AML-193 (cell line): ENCODE measurements around the gene ACTL8.

ENCODE experiments used
- DNase-seq, 2 experiments: peaks; one replicate each; lab custom pipeline; 2025; lab: John Stamatoyannopoulos, UW

The ACTL8 gene

GRCh38 chr1:17755120-17755519, at the start of gene ACTL8:
Gene ACTL8, plus strand, starts transcription at chr1:17755333. Its CDS starts 67,676 bp downstream, at chr1:17823009.
- DNase-seq: no peak

- no peak for DNase-seq
These were observed 48.7 kb upstream of the ACTL8 start for GRCh38 chr1:17706445-17706844.

GRCh38 chr1:17709981-17710380, 45.2 kb upstream of the ACTL8 start:
- DNase-seq: no peak

GRCh38 chr1:17710889-17711576, 44.1 kb upstream of the ACTL8 start:
- DNase-seq: no peak

GRCh38 chr1:17711577-17711910, 43.6 kb upstream of the ACTL8 start:
- no peak for DNase-seq

- DNase-seq: no peak
These were observed 43.2 kb upstream of the ACTL8 start for GRCh38 chr1:17711941-17712340.

- DNase-seq: no peak
These were observed 41.1 kb upstream of the ACTL8 start for GRCh38 chr1:17713993-17714392.

- no peak for DNase-seq
These were observed 37.3 kb upstream of the ACTL8 start for GRCh38 chr1:17717594-17718535.

GRCh38 chr1:17719874-17720273, 35.3 kb upstream of the ACTL8 start:
- no peak for DNase-seq

GRCh38 chr1:17721444-17721843, 33.7 kb upstream of the ACTL8 start:
- no peak for DNase-seq

GRCh38 chr1:17723684-17724083, 31.4 kb upstream of the ACTL8 start:
- no peak for DNase-seq

GRCh38 chr1:17724150-17724549, 31.0 kb upstream of the ACTL8 start:
- DNase-seq: no peak

- DNase-seq: no peak
These were observed 29.9 kb upstream of the ACTL8 start for GRCh38 chr1:17725084-17725719.

GRCh38 chr1:17725811-17726582, 29.1 kb upstream of the ACTL8 start:
- DNase-seq: no peak

- no peak for DNase-seq
These were observed 26.9 kb upstream of the ACTL8 start for GRCh38 chr1:17728123-17728712.

GRCh38 chr1:17729248-17729647, 25.9 kb upstream of the ACTL8 start:
- no peak for DNase-seq

GRCh38 chr1:17729909-17730308, 25.2 kb upstream of the ACTL8 start:
- no peak for DNase-seq

GRCh38 chr1:17731460-17731859, 23.7 kb upstream of the ACTL8 start:
- no peak for DNase-seq

- DNase-seq: no peak
These were observed 22.7 kb upstream of the ACTL8 start for GRCh38 chr1:17732475-17732874.

- DNase-seq: no peak
These were observed 21.5 kb upstream of the ACTL8 start for GRCh38 chr1:17733661-17734060.

GRCh38 chr1:17734609-17735008, 20.5 kb upstream of the ACTL8 start:
- no peak for DNase-seq

- DNase-seq: no peak
These were observed 19.8 kb upstream of the ACTL8 start for GRCh38 chr1:17735348-17735747.
